GM18517 (cell line): ENCODE measurements around the gene MED27.
"Not testable (repeated sequence)": the region's sequence is repeated elsewhere in the genome, so short reads cannot be mapped to it uniquely, and the experiment has no call there.

Experiments
- ATAC-seq: cut with Tn5 transposase; IDR thresholded peaks from one replicate; pipeline ENCODE4 v1.9.1; 2021; ENCODE audit warnings: mild to moderate bottlenecking, moderate library complexity; ENCODE audit not compliant: unreplicated experiment

Gene MED27

DNA sequence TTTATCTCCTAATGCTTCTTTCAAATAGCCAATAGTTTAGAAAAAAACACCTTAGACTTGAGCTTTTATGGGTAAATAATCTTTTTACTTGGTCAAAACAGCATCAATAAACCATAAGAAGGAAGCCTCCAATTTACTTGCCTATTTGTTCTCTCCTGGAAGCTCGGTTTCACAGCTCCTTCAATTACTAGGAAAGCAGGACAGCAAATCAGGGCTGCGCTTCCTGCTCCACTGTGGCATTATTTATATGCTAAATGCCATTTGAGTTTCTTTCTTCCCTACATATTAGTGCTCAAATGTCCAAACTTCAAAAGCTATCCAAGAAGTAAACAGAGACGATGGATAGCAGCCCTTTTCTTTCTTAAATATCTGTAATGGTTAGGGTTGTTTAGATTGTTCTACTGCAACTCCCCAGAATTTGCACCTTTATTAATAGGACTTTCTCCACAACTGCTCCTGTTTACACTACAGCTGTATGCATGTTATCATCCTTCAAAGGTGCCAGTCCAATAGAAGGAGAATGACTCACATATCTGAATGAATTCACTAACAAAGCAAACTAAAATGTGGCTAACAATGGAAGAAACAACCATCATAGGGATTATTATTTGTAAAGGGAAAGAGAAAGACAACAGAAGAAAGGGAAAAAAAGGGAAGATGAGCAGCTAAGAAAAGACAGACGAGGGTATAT is 58.7 kb downstream of the MED27 start:
- no peak for ATAC-seq

DNA sequence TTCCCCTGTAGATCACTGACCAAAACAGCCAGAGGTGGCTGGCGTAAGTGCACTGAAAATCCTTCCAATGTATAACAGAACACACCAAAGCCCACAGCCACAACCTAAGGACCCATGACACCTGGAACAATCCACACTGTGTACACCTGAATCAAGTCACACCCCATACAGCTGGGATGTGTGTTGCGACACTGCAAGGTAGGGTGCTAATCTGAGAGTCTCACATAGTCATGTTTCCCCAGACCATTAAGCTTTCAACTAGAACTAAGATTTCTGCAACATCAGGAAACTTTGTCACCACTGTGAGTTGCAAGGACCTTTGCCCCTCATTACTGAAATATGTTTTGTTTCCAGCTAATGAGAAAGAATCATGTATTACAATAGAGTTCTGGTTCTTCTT is 59.4 kb downstream of the MED27 start:
- no peak for ATAC-seq

DNA sequence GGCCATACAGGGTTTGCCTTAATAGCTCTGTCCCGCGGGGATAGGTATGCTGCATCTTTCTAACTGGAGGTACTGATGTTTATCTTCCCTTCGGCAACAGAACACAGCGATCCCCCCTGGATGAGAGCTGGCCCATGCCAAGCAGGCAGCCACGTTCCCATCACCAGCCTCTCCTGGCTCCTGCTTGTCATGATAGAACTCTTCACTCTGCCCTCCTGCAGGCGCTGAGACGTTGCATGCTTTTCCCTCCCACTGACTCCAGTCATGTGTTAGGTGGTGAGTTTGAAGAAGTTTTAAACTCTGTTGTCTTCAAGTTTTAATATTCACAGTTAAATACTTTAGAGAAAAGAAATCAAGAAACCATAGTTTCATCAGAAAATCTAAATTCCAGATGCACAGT is 60.0 kb downstream of the MED27 start:
- no peak for ATAC-seq

DNA sequence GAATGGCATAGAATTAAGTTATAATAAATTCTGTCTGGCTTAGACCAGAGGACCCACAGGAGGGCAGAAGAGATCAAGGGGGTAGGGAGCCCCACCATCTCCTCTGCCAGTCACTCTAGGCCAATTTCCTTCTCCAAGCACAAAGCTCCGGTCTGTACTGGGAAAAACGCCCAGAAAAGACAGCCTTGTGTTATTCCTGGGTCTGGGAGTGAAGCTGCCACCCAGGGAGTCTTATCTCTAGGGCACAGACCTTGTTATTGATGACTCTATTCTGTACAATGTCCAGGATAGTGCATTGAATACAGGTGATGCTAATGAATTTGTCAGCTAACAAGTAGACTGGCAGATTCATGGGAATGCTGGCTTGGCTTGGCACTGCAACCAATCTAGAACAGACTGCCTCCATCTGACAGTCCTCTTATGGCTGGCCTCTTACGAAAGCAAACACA is 60.7 kb downstream of the MED27 start:
- no peak for ATAC-seq

DNA sequence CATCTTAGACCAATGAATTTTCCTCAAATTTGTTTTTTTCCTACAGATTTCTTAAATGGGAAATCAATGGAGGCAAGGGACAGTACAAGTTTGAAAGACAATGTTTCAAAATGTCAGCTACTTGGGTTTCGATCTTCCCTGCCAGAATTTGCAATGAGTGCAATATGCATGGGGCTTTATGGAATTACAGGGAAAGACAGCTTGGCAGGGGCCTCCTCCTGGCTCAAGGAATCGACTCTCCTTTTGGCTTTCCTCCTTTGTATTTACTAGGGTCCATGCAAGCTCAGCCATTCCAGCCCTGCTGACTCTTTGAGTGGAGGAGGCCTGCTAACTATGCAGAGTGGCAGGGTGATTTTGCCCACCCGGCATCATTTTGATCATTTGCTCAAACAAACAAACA is 63.2 kb downstream of the MED27 start:
- ATAC-seq = no peak

DNA sequence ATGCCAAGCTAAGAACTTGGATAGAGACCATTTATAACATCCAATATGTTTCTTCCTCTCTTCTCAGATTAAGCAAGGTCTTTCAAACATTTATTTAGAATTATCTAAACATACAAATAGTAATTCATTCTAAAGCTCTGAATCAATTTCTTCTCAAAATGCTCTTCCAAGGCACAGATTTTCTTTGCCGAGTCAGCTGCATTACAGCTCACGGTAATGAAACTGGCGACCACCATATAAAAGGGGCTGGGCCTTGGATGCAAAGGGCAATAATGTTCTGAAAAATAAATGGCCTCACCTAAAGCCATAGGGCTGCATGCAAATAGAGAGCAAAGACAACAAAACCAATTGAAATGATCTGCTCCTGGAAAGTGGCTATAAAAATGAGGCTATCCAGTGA is 63.8 kb downstream of the MED27 start:
- no peak for ATAC-seq

DNA sequence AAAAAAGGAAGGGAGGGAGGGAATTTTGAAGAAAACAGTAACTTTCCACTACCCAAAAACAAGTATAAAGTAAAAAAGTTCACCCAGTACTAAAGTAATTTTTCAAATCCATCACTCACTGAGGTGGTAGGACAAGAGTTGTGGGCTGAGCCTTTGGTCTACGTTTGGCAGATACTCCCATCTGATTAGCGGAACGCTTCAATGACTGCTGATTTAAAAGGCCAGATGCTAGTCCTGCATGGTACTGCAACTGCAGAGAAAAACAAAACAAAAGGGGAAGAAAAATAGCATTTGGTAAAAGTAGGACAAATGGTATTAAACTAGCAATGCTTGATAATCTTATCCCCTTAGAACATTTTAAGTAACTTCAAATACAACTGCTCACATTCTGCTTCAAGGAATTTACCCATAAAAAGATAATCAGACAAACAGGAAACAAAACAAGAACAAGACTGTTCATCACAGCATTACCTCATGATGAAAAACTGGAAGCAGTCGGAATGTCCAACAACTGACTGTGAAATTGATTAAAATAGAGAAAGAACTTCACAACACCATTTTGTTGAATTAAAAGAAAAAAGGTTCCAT is 65.4 kb downstream of the MED27 start:
- no peak for ATAC-seq

DNA sequence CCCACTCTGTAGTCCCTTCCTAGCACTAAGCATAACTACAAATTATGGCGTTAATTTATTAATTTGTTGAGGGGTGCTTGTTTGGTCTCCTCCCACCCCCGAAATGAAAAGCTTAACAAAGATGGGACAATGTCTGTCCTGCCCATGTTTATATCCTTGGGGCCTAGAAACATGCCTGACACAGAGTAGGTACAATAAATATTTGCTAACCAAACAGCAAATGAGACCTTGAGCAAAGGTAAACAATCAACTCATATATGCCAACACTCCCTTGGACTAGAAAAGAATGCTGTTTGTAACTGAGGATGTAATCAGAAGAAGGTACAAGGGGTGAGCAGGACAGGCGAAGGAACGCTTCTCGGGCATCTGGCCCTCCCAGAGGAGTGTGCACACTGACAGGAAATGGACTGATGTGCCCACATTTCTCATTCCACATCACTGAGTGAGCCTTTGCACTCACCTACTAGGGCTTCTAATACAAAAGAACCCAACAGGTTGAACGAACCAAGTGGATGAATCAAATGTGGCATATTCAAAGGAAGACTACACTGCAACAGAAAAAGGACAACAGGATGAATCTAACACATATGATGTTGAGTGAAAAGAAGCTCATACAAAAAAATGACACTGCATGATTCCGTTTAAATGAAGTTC is 66.8 kb downstream of the MED27 start:
- no peak for ATAC-seq

DNA sequence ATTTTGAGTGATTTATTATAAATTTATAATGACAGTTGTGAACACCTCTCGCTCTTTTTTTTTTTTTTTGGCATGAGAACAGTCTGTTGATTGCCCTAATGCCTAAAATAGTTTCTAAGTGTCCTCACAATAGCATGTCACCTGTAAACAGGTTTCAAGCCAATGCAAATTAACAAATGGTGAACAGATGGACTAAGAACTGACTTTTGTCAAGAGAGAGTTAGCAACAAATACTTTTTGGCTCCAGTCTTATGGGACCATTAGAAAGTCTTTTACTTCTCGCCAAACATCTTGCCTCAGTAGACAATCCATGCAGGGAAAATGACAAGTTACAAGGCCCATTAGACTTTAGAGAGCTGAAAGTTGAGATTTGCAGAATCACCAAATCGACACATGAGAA is 67.8 kb downstream of the MED27 start:
- ATAC-seq = no peak

DNA sequence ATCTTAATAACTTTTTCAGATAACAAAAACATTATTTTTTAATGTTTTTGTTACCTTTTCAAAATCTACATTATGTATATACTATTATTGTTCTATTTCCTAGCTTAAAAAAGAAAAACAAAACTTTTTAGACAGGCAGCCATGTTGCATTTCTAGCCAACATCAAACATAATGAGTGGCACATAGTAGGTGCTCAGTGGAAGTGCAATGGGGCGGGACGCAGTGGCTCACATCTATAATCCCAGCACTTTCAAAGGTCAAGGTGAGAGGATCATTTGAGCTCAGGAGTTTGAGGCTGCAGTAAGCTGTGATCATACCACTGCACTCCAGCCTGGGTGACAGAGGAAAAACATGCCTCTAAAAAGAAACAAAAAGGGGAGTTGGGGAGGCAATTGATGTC is 68.4 kb downstream of the MED27 start:
- ATAC-seq = no peak

DNA sequence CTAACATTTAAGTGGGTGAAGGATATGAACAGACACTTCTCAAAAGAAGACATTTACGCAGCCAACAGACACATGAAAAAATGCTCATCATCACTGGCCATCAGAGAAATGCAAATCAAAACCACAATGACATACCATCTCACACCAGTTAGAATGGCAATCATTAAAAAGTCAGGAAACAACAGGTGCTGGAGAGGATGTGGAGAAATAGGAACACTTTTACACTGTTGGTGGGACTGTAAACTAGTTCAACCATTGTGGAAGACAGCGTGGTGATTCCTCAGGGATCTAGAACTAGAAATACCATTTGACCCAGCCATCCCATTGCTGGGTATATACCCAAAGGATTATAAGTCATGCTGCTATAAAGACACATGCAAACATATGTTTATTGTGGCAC is 69.5 kb downstream of the MED27 start:
- ATAC-seq = not testable (repeated sequence)

DNA sequence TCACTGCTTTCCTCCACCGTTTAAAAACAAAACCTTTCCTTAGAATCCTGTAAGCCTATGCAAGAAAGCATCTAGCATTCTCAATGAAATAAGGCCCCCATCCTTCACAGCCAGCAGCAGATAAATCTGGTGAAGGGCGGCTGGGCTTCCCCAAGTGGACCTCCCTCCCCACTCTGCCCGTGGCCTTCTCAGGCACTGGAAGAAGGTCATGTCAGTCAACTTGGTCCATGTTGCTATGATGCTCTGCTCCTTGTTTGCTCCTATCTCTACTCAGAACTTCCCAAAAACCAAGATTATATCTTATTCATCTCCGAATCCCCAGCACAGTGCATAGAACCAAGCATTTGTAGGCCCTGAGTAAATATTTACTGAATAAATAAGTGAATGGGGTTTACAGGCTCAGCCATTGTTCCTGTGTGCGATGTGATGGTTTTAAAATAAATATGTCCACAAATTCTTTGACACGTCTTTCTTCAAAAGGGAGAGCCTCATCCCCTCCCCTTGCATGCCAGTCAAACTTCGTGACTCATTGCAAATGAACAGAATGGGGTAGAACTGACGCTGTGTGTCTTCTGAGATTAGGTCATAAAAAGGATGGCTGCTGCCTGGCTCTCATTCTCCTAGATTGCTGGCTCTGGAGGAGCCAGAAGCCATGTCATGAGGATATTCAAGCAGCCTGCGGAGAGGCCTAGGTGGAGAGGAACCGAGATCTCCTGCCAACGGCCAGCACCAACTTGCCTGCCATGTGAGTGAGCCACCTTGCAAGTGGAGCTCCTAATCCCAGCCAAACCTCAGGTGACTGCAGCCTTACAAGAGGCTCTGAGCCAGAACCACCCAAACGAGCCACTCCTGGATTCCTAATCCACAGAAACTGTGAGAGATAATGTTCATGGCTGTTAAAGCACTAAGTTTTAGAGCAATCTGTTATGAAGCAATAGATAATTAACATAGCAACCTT is 70.5 kb downstream of the MED27 start:
- no peak for ATAC-seq

DNA sequence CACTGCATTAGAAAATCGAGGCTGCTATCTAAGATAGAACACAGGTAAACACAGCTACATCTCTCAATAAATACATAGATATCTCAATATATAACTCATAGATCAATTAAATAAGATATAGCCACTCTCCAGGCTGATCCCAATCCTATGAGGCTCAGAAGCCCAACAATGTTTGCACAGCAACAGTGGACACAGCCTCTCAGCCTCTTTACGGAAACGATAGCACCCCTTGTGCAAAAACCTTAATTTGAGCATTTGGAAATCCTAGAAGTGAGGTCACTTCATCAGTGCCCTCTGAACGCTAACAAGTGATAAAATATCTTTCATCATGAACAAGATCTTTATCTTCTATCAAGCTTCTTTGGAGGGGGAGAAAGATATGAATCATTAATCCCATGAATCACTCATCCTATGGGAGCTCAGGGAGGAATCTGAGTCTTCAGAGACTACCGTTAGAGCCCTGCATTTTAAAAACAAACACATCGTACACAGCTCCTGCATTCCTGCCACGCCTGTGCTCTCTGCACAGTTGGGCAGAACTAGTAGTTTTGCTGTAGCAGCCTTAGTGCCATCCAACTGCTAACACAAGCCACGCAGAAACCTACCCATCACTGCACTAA is 71.4 kb downstream of the MED27 start:
- no peak for ATAC-seq

DNA sequence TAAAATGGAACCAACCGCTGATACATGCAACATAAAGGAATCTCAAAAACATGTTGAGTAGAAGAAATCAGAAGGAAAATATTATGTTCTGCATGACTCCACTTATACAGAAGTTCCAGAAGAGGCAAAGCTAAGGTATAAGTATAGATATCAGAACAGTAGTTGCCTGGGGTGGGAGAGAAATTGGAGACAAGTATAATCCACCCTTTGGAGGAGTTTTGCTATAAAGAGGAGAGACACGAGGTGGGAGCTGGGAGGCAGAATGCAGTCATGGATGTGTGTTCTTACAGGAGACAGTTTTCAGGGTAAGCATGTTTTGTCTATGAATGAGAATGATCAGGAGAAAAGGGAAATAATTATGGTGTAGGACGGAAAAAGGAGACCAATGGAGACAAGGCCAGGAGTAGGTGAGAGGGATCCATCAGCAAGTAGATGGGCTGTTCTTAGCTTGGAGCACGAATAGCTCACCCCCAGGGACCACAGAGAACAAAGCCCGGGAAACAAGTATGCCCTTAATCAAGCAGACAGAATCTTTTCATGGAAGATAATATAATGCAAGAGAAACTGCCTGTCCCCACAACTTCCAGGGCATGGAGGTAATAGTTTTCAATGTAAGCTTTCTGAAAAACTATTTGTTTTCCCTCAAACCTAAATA is 72.2 kb downstream of the MED27 start:
- no peak for ATAC-seq

DNA sequence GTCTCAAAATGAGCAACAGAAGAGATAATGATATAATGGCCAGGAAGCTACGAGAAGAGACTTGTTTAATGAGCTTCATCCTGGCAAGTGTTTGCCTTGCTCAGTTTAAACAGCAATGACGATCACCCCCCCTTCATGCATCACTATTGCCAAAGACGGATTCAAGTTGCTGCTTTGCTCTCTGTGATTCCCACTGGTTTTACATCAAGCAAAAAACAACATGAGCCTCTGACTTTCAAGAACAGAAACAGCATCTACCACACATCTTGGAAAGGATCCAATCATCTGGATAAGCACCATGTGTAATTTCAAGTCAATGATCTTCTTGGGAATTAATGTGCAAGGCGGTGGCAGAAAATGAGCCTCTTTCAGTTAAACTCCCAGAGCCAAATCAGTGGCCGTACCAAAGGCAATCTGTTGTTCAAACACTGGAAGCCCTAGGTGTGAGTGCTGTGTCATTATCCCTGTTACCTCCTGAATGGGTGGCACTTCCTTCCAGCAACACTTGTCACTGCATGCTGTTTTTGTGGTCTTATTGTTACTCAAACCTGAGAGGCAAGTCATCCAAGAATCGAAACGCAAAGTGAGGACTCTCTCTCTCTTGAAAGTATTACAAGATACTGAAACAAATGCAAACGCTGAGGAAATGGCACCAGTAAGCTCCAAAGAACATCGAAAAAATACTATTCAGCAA is 72.8 kb downstream of the MED27 start:
- peak; percentile 66 for ATAC-seq

DNA sequence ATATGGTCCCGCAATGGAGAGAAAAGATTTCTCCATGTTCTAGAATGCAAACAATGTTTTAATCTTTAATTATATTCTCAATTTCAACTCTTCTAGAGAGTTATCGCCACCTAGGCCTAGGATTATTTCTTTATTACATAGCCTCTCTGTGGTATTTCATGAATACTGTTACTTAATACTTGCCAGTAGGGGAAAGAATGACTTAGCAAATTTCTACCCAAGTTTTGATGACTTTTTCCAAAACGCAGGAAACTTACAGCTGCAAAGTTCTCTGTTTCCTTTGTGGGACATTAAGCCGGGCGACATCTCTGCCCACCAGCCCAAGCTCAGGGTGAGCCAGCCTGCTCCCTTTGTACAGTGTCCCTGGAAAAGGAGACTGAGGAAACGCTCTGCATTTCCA is 73.8 kb downstream of the MED27 start:
- no peak for ATAC-seq

DNA sequence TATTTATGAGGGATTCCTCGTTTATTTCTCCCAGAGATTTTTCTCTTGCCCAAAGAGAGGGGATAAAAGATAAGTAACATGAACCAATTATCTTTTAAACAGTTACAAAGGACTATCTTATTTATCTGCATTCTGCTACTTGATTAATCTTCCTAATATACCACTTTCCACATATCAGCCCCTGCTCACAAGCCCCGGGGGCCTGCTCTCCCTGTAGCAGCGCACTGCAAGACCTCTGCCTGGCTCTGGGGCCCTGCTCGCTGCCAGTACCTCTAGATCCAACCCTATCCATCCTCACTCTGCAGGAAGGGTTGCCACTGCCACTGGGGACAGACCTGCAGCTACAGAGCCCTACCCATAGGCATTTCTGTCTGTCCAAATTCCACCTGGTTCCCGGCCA is 75.3 kb downstream of the MED27 start:
- no peak for ATAC-seq

DNA sequence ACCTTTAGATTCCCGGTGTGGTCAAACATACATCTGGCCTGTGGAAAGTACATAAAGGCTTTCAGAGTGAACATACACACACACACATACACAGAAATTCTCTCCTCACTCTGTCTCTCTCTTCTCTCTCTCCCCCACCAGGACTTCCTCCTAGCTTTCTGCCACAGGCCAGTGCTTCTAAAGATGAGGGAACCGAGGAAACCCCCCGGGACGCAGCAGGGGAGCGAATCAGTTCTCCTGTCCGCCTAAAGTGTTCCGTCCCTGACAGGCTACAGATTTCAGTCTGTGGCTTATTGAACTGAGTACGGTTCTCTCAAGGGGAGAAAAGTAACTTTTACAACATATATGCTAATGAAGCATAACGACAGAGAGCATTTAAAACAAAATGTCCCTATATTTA is 75.8 kb downstream of the MED27 start:
- ATAC-seq = no peak

DNA sequence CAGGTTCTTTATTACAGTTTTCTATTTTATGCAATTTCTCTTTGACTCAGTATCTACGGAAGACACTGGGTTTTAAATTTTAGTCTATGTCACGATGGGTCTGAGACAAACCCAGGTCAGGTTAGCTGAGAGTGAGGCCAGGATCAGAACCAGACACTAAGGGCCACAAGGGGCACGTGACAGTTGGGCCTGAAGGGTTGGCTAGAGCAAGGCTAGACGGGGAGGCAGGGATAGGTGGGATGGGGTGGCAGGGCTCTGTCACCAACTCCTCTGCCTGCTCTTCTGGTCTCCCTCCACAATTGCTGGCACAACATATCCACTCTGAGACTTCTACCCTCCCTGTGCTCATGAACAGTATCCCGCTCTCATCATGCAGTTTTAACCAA is 76.4 kb downstream of the MED27 start:
- ATAC-seq = no peak
